Measurements from ENCODE around the gene ITIH3.

- TF ChIP-seq EZH2 (IDR thresholded peaks at IDR 0.05; ENCODE audit: borderline replicate concordance, low read length), result no peak
- TF ChIP-seq, protein P1, sequence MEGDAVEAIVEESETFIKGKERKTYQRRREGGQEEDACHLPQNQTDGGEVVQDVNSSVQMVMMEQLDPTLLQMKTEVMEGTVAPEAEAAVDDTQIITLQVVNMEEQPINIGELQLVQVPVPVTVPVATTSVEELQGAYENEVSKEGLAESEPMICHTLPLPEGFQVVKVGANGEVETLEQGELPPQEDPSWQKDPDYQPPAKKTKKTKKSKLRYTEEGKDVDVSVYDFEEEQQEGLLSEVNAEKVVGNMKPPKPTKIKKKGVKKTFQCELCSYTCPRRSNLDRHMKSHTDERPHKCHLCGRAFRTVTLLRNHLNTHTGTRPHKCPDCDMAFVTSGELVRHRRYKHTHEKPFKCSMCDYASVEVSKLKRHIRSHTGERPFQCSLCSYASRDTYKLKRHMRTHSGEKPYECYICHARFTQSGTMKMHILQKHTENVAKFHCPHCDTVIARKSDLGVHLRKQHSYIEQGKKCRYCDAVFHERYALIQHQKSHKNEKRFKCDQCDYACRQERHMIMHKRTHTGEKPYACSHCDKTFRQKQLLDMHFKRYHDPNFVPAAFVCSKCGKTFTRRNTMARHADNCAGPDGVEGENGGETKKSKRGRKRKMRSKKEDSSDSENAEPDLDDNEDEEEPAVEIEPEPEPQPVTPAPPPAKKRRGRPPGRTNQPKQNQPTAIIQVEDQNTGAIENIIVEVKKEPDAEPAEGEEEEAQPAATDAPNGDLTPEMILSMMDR (conservative IDR thresholded peaks at IDR 0.05 in 1 of 2, IDR thresholded peaks at IDR 0.05 in 1 of 2; ENCODE audit: extremely low read depth in 1 of 2, insufficient read depth in 1 of 2, low read depth in 1 of 2, low read length in 2 of 2), result no peak
Observed at GRCh38 chr3:52854013-52854412, 59.4 kb downstream of the ITIH3 start.
